ENCODE data around the gene NEDD4L.

GRCh38 chr18:58156516-58156915, 112.5 kb downstream of the NEDD4L start:
- TF ChIP-seq POLR2AphosphoS5 (IDR thresholded peaks at IDR 0.05; ENCODE audit: low read depth, low read length) (no peak), CTCF (IDR thresholded peaks at IDR 0.05) (no peak), SIN3A (IDR thresholded peaks at IDR 0.05; ENCODE audit: borderline replicate concordance, insufficient read depth, low read depth, low read length) (no peak), REST (IDR thresholded peaks at IDR 0.05; ENCODE audit: insufficient read depth in 1 of 2, low read depth in 2 of 2, low read length in 1 of 2) (no peak), TCF7L2 (IDR thresholded peaks at IDR 0.05; ENCODE audit: low read depth, low read length) (no peak)
